ENCODE data around the gene TMEM263. TPM values are rescaled to one million over a fixed set of nuclear protein-coding genes. Genes with fewer than 3 reads are reported as not detected.

TMEM263 gene
- total and polyA plus RNA-seq, 2 of the 8 experiments (the other 6 are each of a cell fraction or from before 2014, with no cell fraction given): 2.9 to 12.3 TPM

DNA sequence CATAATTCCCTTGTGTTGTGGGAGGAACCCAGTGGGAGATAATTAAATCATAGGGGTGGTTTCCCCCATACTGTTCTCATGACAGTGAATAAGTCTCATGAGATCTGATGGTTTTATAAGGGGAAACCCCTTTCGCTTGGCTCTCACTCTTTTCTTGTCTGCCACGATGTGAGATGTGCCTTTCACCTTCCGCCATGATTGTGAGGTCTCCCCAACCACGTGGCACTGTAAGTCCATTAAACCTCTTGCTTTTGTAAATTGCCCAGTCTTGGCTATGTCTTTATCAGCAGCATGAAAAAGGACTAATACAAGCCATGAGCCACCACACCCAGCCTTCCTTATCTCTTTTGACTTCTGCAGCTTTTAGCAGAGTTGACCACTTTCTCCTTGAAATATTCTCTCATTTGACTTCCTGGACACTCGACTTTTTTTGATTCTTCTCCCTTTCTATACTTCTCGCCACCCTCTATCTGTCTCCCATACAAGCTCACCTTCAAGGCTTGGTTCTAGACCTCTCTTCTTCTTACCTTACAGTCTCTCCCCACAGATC is 29.0 kb downstream of the TMEM263 start:
- no peak overlapping the region for H3K27ac ChIP-seq (ENCODE audit: low read depth, low read length)
- H3K4me2 ChIP-seq (ENCODE audit: insufficient read depth in 1 of 2, low read depth in 2 of 2, low read length in 2 of 2): no peak overlapping the region
- no peak overlapping the region for H3K14ac ChIP-seq (ENCODE audit: insufficient read length)
- no peak for FAIRE-seq
- H3K4me3 ChIP-seq (ENCODE audit: extremely low read depth in 1 of 4, insufficient read depth in 2 of 4, low read depth in 3 of 4, low read length in 4 of 4): no peak overlapping the region
- H3K36me3 ChIP-seq (ENCODE audit: control insufficient read depth in 2 of 4, insufficient read depth in 4 of 4, low read length in 3 of 4): peaks cover 0 to 4% (median 0%) of the 10 kb centered on the region in 4 experiments; a peak in 2 of 8 replicates
- ChIA-PET POLR2A (ENCODE audit: partially characterized antibody) (no interaction called here), CTCF (ENCODE audit: partially characterized antibody) (interaction anchor here (1.0 to 1.4 kb wide), 5 partner anchors 29 to 121 kb away, joined by 3 to 5 read pairs (median 3); no protein-coding TSS in a partner anchor)
- H3K4me1 ChIP-seq (replicated peaks in 1 of 4; ENCODE audit: control insufficient read depth in 3 of 4, insufficient read depth in 4 of 4, low read length in 3 of 4): peaks cover 2 to 10% (median 6%) of the 10 kb centered on the region in 4 experiments
- H2BK12ac ChIP-seq (ENCODE audit: low read depth, low read length): no peak overlapping the region
- H3K79me2 ChIP-seq (ENCODE audit: control insufficient read depth in 1 of 2, insufficient read depth in 2 of 2, low read length in 2 of 2): no peaks in the 10 kb centered on the region
- no peaks in the 10 kb centered on the region for H4K20me1 ChIP-seq (replicated peaks in 1 of 2; ENCODE audit: control insufficient read depth in 1 of 2, insufficient read depth in 2 of 2, low read length in 2 of 2)
- TF ChIP-seq RXRA (IDR thresholded peaks at IDR 0.05; ENCODE audit: insufficient read depth, low read depth, low read length): no peak
- TF ChIP-seq RAD21 (IDR thresholded peaks at IDR 0.05 in 1 of 2, conservative IDR thresholded peaks at IDR 0.05 in 1 of 2; ENCODE audit: low read depth in 2 of 2, low read length in 2 of 2): no peak
- no peak for TF ChIP-seq NRF1 (IDR thresholded peaks at IDR 0.05; ENCODE audit: low read depth, low read length)
- H3K9me3 ChIP-seq (ENCODE audit: insufficient read depth in 2 of 2, low read depth in 1 of 2, low read length in 1 of 2): no peaks in the 10 kb centered on the region
- no peak overlapping the region for H3K4ac ChIP-seq (replicated peaks; ENCODE audit: insufficient read length, low read depth, low read length)
- H3K9ac ChIP-seq (replicated peaks in 1 of 4; ENCODE audit: extremely low read depth in 1 of 4, low read depth in 3 of 4, low read length in 3 of 4): no peak overlapping the region
- H3K23ac ChIP-seq (ENCODE audit: insufficient read length): no peak overlapping the region
- peaks cover 4% of the 10 kb centered on the region; the same call in 1 of the 2 replicates for H3K23me2 ChIP-seq (ENCODE audit: low read depth, low read length)
- H3K18ac ChIP-seq (ENCODE audit: extremely low read depth, low read length): no peak overlapping the region
- no peak overlapping the region for H2AFZ ChIP-seq (ENCODE audit: low read length)
- H3K27me3 ChIP-seq (replicated peaks in 1 of 4; ENCODE audit: control insufficient read depth in 3 of 4, extremely low read depth in 1 of 4, insufficient read depth in 3 of 4, low read length in 3 of 4): no peaks in the 10 kb centered on the region; a peak in 1 of 7 replicates
- 84% methylated on average over 6 of the region's 6 CpGs; no CpG with 5 or more reads in 1 of the 2 experiments for WGBS, 2 experiments (ENCODE audit: extremely low coverage in 1 of 2, insufficient coverage in 1 of 2, insufficient read length in 1 of 2, insufficient replicate concordance in 2 of 2, low coverage in 1 of 2, low lambda C conversion rate in 2 of 2, missing lambda C conversion rate in 1 of 2)
- H2AK5ac ChIP-seq (ENCODE audit: low read depth, low read length): no peak overlapping the region
- H2BK120ac ChIP-seq (replicated peaks; ENCODE audit: low read depth, low read length): no peak overlapping the region
- H4K91ac ChIP-seq (replicated peaks; ENCODE audit: insufficient read length, low read length): no peak overlapping the region
- no peak overlapping the region for H2BK15ac ChIP-seq (ENCODE audit: low read length)
- no peak overlapping the region for H3K56ac ChIP-seq (replicated peaks; ENCODE audit: insufficient read length, low read depth, low read length)
- H2BK20ac ChIP-seq (ENCODE audit: low read length): no peak overlapping the region
- H4K5ac ChIP-seq (ENCODE audit: insufficient read length, low read depth, low read length): no peak overlapping the region
- H4K8ac ChIP-seq (ENCODE audit: extremely low read depth, insufficient read depth, low read length): no peak overlapping the region
- H2BK5ac ChIP-seq (ENCODE audit: low read depth, low read length): no peak overlapping the region
- DNase-seq (ENCODE audit: low read depth in 1 of 2, low spot score in 2 of 2): no peak
- no peaks in the 10 kb centered on the region for H3K79me1 ChIP-seq (ENCODE audit: low read depth, low read length)

All from H1 (cell line).